SK-N-SH treated with all-trans-retinoic acid at 6 μM for 48 hours (cell line): ENCODE measurements around the gene EXOC1.

Source experiments
- ATAC-seq: fragments of 200-7000 bp; cut with Tn5 transposase; 3 replicates; pipeline ENCODE4 v1.9.1; 2020; ENCODE audit warnings: mild to moderate bottlenecking, moderate library complexity
- ARNTL ChIP-seq: fragments of 450-650 bp; formaldehyde crosslinking; IDR thresholded peaks from 2 replicates; pipeline ENCODE4 v1.5.0; 2020; ENCODE audit warnings: low read depth, mild to moderate bottlenecking, moderate library complexity, borderline replicate concordance
- BACH2 ChIP-seq: fragments of 250-450 bp; sonication (Bioruptor Pico); IDR thresholded peaks from 2 replicates; pipeline ENCODE4 v1.9.0; 2021; ENCODE audit warnings: mild to moderate bottlenecking, borderline replicate concordance
- CSDC2 ChIP-seq: fragments of 250-450 bp; sonication (Bioruptor Pico); IDR thresholded peaks from 2 replicates; pipeline ENCODE4 v1.5.0; 2020; ENCODE audit warnings: mild to moderate bottlenecking, moderate library complexity
- ESRRG ChIP-seq: fragments of 250-450 bp; sonication (Bioruptor Pico); IDR thresholded peaks from 2 replicates; pipeline ENCODE4 v1.6.1; 2021; ENCODE audit warnings: mild to moderate bottlenecking
- GLIS3 ChIP-seq: fragments of 250-450 bp; sonication (Bioruptor Pico); IDR thresholded peaks from 2 replicates; pipeline ENCODE4 v1.5.0; 2020; ENCODE audit warnings: mild to moderate bottlenecking, moderate library complexity
- ISL1 ChIP-seq: fragments of 250-450 bp; sonication (Bioruptor Pico); IDR thresholded peaks from 2 replicates; pipeline ENCODE4 v2.1.2; 2022; ENCODE audit warnings: mild to moderate bottlenecking, moderate library complexity
- OSR1 ChIP-seq: fragments of 250-450 bp; sonication (Bioruptor Pico); IDR thresholded peaks from 2 replicates; pipeline ENCODE4 v1.8.0; 2022; ENCODE audit warnings: moderate library complexity, mild to moderate bottlenecking, inconsistent platforms
- PPARA ChIP-seq: fragments of 250-450 bp; sonication (Bioruptor Pico); IDR thresholded peaks from 2 replicates; pipeline ENCODE4 v1.5.0; 2020; ENCODE audit warnings: mild to moderate bottlenecking, borderline replicate concordance
- RARB ChIP-seq: fragments of 250-450 bp; sonication (Bioruptor Pico); IDR thresholded peaks from 2 replicates; pipeline ENCODE4 v1.8.0; 2021; ENCODE audit warnings: mild to moderate bottlenecking, moderate library complexity
- SNAI2 ChIP-seq: fragments of 250-450 bp; sonication (Bioruptor Pico); IDR thresholded peaks from 2 replicates; pipeline ENCODE4 v1.5.0; 2020; ENCODE audit warnings: mild to moderate bottlenecking, moderate library complexity
- TCF4 ChIP-seq: fragments of 250-450 bp; sonication (Bioruptor Pico); IDR thresholded peaks from 2 replicates; pipeline ENCODE4 v1.8.0; 2021; ENCODE audit warnings: mild to moderate bottlenecking, moderate library complexity, borderline replicate concordance
- TOX ChIP-seq: fragments of 250-450 bp; sonication (Bioruptor Pico); IDR thresholded peaks from 2 replicates; pipeline ENCODE4 v1.8.0; 2021; ENCODE audit warnings: mild to moderate bottlenecking, moderate library complexity, borderline replicate concordance
- ZC3H10 ChIP-seq: fragments of 250-450 bp; sonication (Bioruptor Pico); IDR thresholded peaks from 2 replicates; pipeline ENCODE4 v1.5.1; 2021; ENCODE audit warnings: mild to moderate bottlenecking, moderate library complexity
- ZFP30 ChIP-seq: fragments of 450-650 bp; formaldehyde crosslinking; IDR thresholded peaks from 2 replicates; pipeline ENCODE4 v1.5.0; 2022; ENCODE audit warnings: mild to moderate bottlenecking, moderate library complexity
- ZNF565 ChIP-seq: fragments of 450-650 bp; formaldehyde crosslinking; conservative IDR thresholded peaks from 2 replicates; pipeline ENCODE4 v1.5.0; 2020; ENCODE audit warnings: low read depth, mild to moderate bottlenecking, moderate library complexity
- ZNF70 ChIP-seq: fragments of 450-650 bp; formaldehyde crosslinking; IDR thresholded peaks from 2 replicates; pipeline ENCODE4 v1.5.0; 2020; ENCODE audit warnings: mild to moderate bottlenecking, moderate library complexity
- ZNF8 ChIP-seq: fragments of 450-650 bp; formaldehyde crosslinking; IDR thresholded peaks from 2 replicates; pipeline ENCODE4 v1.5.0; 2020; ENCODE audit warnings: mild to moderate bottlenecking, moderate library complexity
- TF ChIP-seq, protein P1 (sequence below): fragments of 250-450 bp; sonication (Bioruptor Pico); IDR thresholded peaks from 2 replicates; pipeline ENCODE4 v1.8.0; 2021; ENCODE audit warnings: low read depth, mild to moderate bottlenecking, moderate library complexity, borderline replicate concordance
- TF ChIP-seq, protein P2 (sequence below): fragments of 250-450 bp; sonication (Bioruptor Pico); IDR thresholded peaks from 2 replicates; pipeline ENCODE4 v1.5.1; 2021; ENCODE audit warnings: mild to moderate bottlenecking, moderate library complexity
- TF ChIP-seq, protein P3 (sequence below): fragments of 250-450 bp; sonication (Bioruptor Pico); IDR thresholded peaks from 2 replicates; pipeline ENCODE4 v1.8.0; 2020; ENCODE audit warnings: mild to moderate bottlenecking, moderate library complexity, borderline replicate concordance
- TF ChIP-seq, protein P4 (sequence below): fragments of 250-450 bp; sonication (Bioruptor Pico); IDR thresholded peaks from 2 replicates; pipeline ENCODE4 v1.5.1; 2020; ENCODE audit warnings: low read depth, mild to moderate bottlenecking, moderate library complexity
- TF ChIP-seq, protein P5 (sequence below): fragments of 250-450 bp; sonication (Bioruptor Pico); IDR thresholded peaks from 2 replicates; pipeline ENCODE4 v1.5.0; 2020; ENCODE audit warnings: mild to moderate bottlenecking, moderate library complexity

Gene EXOC1

DNA sequence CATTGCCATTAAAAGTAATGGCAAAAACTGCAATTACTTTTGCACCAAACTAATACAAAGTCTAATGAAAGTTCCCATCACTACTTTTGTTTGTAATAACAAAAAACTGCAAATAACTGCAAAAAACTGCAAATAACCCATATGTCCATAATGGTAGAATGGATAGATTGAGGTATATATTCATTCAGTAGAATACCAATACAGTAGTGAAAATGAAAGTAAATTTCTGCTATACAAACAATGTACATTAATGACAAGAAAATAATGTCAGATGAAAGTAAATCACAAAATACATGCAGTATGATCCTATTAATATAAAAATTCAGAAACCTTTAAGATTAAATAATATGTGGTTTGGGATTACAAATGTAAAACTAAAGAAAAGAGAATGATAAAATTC, 54.0 kb downstream of the EXOC1 start:
- TF ChIP-seq TCF4 (no peak), SNAI2 (CRISPR knock-in tag) (no peak), ZFP30 (no peak), ESRRG (no peak), TOX (CRISPR knock-in tag) (no peak), RARB (CRISPR knock-in tag) (no peak), ZNF565 (no peak), PPARA (CRISPR knock-in tag) (no peak), ZNF8 (CRISPR knock-in tag) (no peak), ZC3H10 (CRISPR knock-in tag) (no peak)
- TF ChIP-seq, protein P1, sequence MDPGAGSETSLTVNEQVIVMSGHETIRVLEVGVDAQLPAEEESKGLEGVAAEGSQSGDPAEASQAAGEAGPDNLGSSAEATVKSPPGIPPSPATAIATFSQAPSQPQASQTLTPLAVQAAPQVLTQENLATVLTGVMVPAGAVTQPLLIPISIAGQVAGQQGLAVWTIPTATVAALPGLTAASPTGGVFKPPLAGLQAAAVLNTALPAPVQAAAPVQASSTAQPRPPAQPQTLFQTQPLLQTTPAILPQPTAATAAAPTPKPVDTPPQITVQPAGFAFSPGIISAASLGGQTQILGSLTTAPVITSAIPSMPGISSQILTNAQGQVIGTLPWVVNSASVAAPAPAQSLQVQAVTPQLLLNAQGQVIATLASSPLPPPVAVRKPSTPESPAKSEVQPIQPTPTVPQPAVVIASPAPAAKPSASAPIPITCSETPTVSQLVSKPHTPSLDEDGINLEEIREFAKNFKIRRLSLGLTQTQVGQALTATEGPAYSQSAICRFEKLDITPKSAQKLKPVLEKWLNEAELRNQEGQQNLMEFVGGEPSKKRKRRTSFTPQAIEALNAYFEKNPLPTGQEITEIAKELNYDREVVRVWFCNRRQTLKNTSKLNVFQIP (CRISPR knock-in tag) = no peak
- TF ChIP-seq, protein P2, sequence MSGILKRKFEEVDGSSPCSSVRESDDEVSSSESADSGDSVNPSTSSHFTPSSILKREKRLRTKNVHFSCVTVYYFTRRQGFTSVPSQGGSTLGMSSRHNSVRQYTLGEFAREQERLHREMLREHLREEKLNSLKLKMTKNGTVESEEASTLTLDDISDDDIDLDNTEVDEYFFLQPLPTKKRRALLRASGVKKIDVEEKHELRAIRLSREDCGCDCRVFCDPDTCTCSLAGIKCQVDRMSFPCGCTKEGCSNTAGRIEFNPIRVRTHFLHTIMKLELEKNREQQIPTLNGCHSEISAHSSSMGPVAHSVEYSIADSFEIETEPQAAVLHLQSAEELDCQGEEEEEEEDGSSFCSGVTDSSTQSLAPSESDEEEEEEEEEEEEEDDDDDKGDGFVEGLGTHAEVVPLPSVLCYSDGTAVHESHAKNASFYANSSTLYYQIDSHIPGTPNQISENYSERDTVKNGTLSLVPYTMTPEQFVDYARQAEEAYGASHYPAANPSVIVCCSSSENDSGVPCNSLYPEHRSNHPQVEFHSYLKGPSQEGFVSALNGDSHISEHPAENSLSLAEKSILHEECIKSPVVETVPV (CRISPR knock-in tag) = no peak
- ATAC-seq = no peak

DNA sequence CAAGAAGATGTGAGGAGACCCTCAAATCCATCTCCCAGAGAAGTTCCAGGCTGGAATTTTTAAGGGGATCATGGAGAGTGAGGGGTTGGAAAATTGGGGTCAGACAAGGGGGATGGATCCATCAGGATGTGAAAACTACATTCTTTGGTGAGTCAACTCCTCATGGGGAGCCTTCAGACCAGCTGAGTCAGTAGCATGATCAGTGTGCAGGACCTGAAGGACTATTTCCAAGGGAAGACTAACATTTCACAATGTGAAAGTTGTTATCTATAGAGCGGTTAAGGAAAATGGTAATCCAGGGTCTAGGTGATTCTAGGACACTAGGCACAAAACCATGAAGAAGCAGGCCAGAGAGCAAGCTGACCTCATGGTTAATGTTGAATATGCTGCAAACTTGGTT, 56.7 kb downstream of the EXOC1 start:
- ATAC-seq = no peak
- TF ChIP-seq, protein P3, sequence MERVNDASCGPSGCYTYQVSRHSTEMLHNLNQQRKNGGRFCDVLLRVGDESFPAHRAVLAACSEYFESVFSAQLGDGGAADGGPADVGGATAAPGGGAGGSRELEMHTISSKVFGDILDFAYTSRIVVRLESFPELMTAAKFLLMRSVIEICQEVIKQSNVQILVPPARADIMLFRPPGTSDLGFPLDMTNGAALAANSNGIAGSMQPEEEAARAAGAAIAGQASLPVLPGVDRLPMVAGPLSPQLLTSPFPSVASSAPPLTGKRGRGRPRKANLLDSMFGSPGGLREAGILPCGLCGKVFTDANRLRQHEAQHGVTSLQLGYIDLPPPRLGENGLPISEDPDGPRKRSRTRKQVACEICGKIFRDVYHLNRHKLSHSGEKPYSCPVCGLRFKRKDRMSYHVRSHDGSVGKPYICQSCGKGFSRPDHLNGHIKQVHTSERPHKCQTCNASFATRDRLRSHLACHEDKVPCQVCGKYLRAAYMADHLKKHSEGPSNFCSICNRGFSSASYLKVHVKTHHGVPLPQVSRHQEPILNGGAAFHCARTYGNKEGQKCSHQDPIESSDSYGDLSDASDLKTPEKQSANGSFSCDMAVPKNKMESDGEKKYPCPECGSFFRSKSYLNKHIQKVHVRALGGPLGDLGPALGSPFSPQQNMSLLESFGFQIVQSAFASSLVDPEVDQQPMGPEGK = no peak
- TF ChIP-seq RARB (CRISPR knock-in tag) = no peak
- TF ChIP-seq, protein P4, sequence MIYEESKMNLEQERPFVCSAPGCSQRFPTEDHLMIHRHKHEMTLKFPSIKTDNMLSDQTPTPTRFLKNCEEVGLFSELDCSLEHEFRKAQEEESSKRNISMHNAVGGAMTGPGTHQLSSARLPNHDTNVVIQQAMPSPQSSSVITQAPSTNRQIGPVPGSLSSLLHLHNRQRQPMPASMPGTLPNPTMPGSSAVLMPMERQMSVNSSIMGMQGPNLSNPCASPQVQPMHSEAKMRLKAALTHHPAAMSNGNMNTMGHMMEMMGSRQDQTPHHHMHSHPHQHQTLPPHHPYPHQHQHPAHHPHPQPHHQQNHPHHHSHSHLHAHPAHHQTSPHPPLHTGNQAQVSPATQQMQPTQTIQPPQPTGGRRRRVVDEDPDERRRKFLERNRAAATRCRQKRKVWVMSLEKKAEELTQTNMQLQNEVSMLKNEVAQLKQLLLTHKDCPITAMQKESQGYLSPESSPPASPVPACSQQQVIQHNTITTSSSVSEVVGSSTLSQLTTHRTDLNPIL = no peak
- TF ChIP-seq BACH2 (CRISPR knock-in tag) = no peak
- TF ChIP-seq ZNF565 = no peak
- TF ChIP-seq GLIS3 (CRISPR knock-in tag) = no peak
- no peak for TF ChIP-seq SNAI2 (CRISPR knock-in tag)
- TF ChIP-seq ESRRG = no peak
- TF ChIP-seq, protein P5, sequence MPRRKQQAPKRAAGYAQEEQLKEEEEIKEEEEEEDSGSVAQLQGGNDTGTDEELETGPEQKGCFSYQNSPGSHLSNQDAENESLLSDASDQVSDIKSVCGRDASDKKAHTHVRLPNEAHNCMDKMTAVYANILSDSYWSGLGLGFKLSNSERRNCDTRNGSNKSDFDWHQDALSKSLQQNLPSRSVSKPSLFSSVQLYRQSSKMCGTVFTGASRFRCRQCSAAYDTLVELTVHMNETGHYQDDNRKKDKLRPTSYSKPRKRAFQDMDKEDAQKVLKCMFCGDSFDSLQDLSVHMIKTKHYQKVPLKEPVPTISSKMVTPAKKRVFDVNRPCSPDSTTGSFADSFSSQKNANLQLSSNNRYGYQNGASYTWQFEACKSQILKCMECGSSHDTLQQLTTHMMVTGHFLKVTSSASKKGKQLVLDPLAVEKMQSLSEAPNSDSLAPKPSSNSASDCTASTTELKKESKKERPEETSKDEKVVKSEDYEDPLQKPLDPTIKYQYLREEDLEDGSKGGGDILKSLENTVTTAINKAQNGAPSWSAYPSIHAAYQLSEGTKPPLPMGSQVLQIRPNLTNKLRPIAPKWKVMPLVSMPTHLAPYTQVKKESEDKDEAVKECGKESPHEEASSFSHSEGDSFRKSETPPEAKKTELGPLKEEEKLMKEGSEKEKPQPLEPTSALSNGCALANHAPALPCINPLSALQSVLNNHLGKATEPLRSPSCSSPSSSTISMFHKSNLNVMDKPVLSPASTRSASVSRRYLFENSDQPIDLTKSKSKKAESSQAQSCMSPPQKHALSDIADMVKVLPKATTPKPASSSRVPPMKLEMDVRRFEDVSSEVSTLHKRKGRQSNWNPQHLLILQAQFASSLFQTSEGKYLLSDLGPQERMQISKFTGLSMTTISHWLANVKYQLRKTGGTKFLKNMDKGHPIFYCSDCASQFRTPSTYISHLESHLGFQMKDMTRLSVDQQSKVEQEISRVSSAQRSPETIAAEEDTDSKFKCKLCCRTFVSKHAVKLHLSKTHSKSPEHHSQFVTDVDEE (CRISPR knock-in tag) = no peak
- no peak for TF ChIP-seq TCF4
- no peak for TF ChIP-seq CSDC2 (CRISPR knock-in tag)
- no peak for TF ChIP-seq ZC3H10 (CRISPR knock-in tag)
- TF ChIP-seq ZNF70 (CRISPR knock-in tag) = no peak
- no peak for TF ChIP-seq OSR1 (CRISPR knock-in tag)
- no peak for TF ChIP-seq ARNTL (CRISPR knock-in tag)
- no peak for TF ChIP-seq PPARA (CRISPR knock-in tag)
- TF ChIP-seq ISL1 (CRISPR knock-in tag) = no peak

DNA sequence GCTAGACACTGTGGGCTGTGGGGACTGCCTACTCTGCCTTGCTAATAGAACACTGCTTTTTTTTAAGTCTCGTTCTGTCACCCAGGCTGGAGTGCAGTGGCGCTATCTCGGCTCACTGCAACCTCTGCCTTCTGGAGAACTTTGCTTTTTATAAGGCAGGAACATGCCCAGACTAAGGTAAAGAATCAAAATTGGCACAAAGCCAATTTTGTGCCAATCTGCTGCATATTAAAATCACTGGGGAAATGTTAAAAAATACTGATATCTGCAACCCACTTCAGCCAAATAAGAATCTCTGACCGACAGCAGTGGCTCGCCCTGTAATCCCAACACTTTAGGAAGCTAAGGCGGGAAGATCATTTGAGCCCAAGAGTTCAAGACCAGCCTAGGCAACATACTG, 58.8 kb downstream of the EXOC1 start:
- no peak for ATAC-seq

More for the DNA sequence above, 58.8 kb downstream of the EXOC1 start:
- no peak for TF ChIP-seq ESRRG
- TF ChIP-seq ZNF70 (CRISPR knock-in tag) = no peak
